Activated T-cell treated with anti-CD3 and anti-CD28 coated beads, Interleukin-2, amount 50 U/mL, for 4 hours (primary cell): ENCODE data around the gene PLD4. TPM values are rescaled to one million over a fixed set of nuclear protein-coding genes. Genes with fewer than 3 reads are reported as not detected.
"Not testable (repeated sequence)": the region's sequence is repeated elsewhere in the genome, so short reads cannot be mapped to it uniquely, and the experiment has no call there.

ENCODE experiments used
- ATAC-seq, 2 donors: fragments of 200-7000 bp; cut with Tn5 transposase; one replicate each; pipeline ENCODE4 v1.10.0; 2021
- DNase-seq: peaks from one replicate; pipeline ENCODE4 v3.0.0-alpha.2; 2020
- H3K27me3 Mint-ChIP-seq: one replicate; pipeline ENCODE4 v1.8.0; 2021; ENCODE audit warnings: low read depth, mixed read lengths
- H3K36me3 Mint-ChIP-seq: one replicate; pipeline ENCODE4 v1.8.0; 2022; ENCODE audit warnings: mixed read lengths; ENCODE audit not compliant: insufficient read depth
- H3K4me1 Mint-ChIP-seq: one replicate; pipeline ENCODE4 v1.8.0; 2021; ENCODE audit warnings: low read depth, mixed read lengths
- H3K4me3 Mint-ChIP-seq: one replicate; pipeline ENCODE4 v1.8.0; 2021; ENCODE audit warnings: mild to moderate bottlenecking, moderate library complexity, mixed read lengths
- H3K9me3 Mint-ChIP-seq: one replicate; pipeline ENCODE4 v1.8.0; 2021; ENCODE audit warnings: mixed read lengths
- total RNA-seq, 3 donors: library from RNA; stranded (reverse); gene quantifications; one replicate each; pipeline ENCODE4 v1.2.1, GENCODE V29; 2021

PLD4 gene
- total RNA-seq, 3 donors from 2014 or later: 0.08 TPM; not detected in 2

DNA sequence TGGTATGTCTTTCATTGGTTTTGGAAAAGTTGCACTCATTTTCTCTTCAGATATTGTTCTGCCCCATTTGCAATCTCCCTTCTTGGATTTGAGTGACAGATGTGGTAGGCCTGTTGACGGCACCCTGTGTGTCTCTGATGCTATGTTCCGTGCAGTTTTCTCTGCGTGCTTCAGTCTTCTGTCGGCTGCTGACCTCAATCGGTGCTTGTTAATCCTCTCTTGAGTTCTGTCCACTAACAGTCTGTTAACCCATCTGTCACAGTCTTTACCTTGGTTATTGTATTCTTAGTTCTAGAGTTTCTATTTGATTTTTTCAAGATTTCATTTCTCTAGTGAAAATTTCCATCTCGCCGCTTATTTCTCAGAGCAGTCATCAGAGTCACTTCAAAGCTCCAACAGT, 20.7 kb upstream of the PLD4 start:
- DNase-seq: no peak
- no peak for ATAC-seq
- Mint-ChIP-seq H3K4me3 (no peak overlapping the region), H3K36me3 (no peaks in the 10 kb centered on the region), H3K9me3 (no peaks in the 10 kb centered on the region), H3K27me3 (peaks cover 25% of the 10 kb centered on the region), H3K4me1 (peaks cover 3% of the 10 kb centered on the region)

DNA sequence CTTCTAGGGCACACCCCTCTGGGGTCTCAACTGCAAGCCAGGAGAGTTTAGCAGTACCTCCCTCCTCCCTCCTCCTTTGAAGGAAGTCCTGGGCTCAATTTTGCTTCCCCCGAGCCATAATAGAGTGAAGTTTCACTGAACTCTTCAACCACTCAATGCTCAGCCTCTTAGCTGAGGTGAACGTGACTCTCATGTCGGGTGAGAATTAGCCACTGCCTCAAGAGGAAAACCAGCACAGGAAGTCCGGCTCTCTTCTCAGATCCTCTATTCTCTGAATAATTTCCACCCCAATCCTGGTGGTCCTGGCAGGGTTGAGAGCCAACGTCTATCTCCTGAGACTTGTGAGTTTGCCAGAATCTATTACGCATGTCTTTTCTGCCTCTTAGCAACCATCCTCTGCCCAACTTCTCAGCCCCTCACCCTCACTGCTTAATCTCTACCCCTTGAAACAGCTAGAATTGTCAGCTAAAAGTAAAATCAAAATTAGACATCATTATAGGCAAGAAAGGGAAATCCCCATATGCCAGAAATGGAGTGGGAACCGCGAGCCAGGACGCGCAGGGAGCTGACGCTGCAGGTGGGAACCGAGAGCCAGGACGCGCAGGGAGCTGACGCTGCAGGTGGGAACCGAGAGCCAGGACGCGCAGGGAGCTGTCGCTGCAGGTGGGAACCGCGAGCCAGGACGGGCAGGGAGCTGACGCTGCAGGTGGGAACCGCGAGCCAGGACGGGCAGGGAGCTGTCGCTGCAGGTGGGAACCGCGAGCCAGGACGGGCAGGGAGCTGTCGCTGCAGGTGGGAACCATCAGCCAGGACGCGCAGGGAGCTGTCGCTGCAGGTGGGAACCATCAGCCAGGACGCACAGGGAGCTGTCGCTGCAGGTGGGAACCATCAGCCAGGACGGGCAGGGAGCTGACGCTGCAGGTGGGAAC, 19.8 kb upstream of the PLD4 start:
- not testable (repeated sequence) for H3K4me3 Mint-ChIP-seq, ATAC-seq, H3K9me3 Mint-ChIP-seq, DNase-seq, H3K36me3 Mint-ChIP-seq, H3K4me1 Mint-ChIP-seq
- H3K27me3 Mint-ChIP-seq: peaks cover 29% of the 10 kb centered on the region

GRCh38 chr14:104905579-104905933, 19.1 kb upstream of the PLD4 start:
- H3K9me3 Mint-ChIP-seq, DNase-seq, H3K4me3 Mint-ChIP-seq, H3K36me3 Mint-ChIP-seq, H3K4me1 Mint-ChIP-seq, ATAC-seq: not testable (repeated sequence)
- H3K27me3 Mint-ChIP-seq: peaks cover 31% of the 10 kb centered on the region

GRCh38 chr14:104908303-104908702, 16.4 kb upstream of the PLD4 start:
- Mint-ChIP-seq H3K4me3 (no peak overlapping the region), H3K4me1 (no peaks in the 10 kb centered on the region), H3K9me3 (peaks cover 9% of the 10 kb centered on the region), H3K36me3 (no peaks in the 10 kb centered on the region), H3K27me3 (peaks cover 40% of the 10 kb centered on the region)
- ATAC-seq: no peak
- no peak for DNase-seq

- Mint-ChIP-seq H3K27me3 (peaks cover 26% of the 10 kb centered on the region), H3K4me1 (no peaks in the 10 kb centered on the region), H3K9me3 (peaks cover 9% of the 10 kb centered on the region), H3K4me3 (no peak overlapping the region), H3K36me3 (no peaks in the 10 kb centered on the region)
- DNase-seq (no peak), ATAC-seq (no peak)
Measured at GRCh38 chr14:104912053-104912452, 12.6 kb upstream of the PLD4 start.

DNA sequence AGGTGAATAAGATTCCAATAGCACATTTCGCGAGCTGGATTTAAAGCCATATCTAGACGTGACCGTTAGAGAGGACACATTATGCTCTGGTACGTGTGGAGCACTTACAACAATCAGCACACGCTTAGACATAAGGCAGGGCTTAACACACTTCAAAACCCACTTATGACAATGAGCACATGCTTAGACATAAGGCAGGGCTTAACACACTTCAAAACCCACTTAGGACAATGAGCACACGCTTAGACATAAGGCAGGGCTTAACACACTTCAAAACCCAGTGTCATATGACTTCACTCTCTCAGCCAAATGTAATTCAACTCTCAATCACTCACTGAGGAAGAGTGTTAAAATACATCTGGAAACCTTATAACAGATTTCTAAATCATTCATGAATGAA, 11.2 kb upstream of the PLD4 start:
- no peak for DNase-seq
- no peak for ATAC-seq
- H3K4me1 Mint-ChIP-seq: no peaks in the 10 kb centered on the region
- H3K36me3 Mint-ChIP-seq: no peaks in the 10 kb centered on the region
- no peak overlapping the region for H3K4me3 Mint-ChIP-seq
- H3K27me3 Mint-ChIP-seq: peaks cover 17% of the 10 kb centered on the region
- H3K9me3 Mint-ChIP-seq: peaks cover 9% of the 10 kb centered on the region

- DNase-seq (no peak), ATAC-seq (no peak)
- no peaks in the 10 kb centered on the region for H3K36me3 Mint-ChIP-seq
- no peak overlapping the region for H3K4me3 Mint-ChIP-seq
- no peaks in the 10 kb centered on the region for H3K4me1 Mint-ChIP-seq
- peaks cover 3% of the 10 kb centered on the region for H3K27me3 Mint-ChIP-seq
- peaks cover 1% of the 10 kb centered on the region for H3K9me3 Mint-ChIP-seq
Measured at GRCh38 chr14:104917116-104917515, 7.6 kb upstream of the PLD4 start.

DNA sequence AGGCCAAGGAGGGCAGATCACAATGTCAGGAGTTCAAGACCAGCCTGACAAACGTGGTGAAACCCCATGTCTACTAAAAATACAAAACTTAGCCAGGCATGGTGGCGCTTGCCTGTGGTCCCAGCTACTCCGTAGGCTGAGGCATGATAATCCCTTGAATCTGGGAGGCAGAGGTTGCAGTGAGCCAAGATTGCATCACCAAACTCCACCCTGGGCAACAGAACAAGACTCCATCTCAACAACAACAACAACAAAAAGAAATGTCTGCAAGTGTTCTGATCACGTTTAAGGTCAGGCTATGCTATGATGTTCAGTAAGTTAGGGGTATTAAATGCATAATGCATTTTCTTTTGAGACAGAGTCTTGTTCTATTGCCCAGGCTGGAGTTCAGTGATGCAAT, 6.7 kb upstream of the PLD4 start:
- Mint-ChIP-seq H3K36me3 (no peaks in the 10 kb centered on the region), H3K9me3 (no peaks in the 10 kb centered on the region), H3K4me3 (no peak overlapping the region), H3K4me1 (no peaks in the 10 kb centered on the region), H3K27me3 (peaks cover 2% of the 10 kb centered on the region)
- DNase-seq (no peak), ATAC-seq (no peak)

GRCh38 chr14:104919152-104919992, 5.3 kb upstream of the PLD4 start:
- H3K27me3 Mint-ChIP-seq, ATAC-seq, H3K4me1 Mint-ChIP-seq: not testable (repeated sequence)

DNA sequence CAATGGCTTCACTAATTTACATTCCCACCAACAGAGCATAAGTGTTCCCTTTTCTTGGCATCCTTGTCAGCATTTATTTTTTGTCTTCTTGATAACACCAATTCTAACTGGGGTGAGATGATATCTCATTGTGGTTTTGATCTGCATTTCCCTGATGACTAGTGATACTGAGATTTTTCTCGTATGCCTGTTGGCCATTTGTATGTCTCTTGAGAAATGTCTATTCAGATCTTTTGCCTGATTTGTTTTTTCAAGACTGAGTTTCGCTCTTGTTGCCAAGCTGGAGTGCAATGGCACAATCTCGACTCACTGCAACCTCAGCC, 4.7 kb upstream of the PLD4 start:
- H3K27me3 Mint-ChIP-seq: peaks cover 2% of the 10 kb centered on the region
- H3K9me3 Mint-ChIP-seq: no peaks in the 10 kb centered on the region
- ATAC-seq (no peak), DNase-seq (no peak)
- H3K4me3 Mint-ChIP-seq: no peak overlapping the region
- H3K36me3 Mint-ChIP-seq: no peaks in the 10 kb centered on the region
- H3K4me1 Mint-ChIP-seq: no peaks in the 10 kb centered on the region

More at GRCh38 chr14:104919152-104919992, 5.3 kb upstream of the PLD4 start:
- DNase-seq, H3K9me3 Mint-ChIP-seq, H3K4me3 Mint-ChIP-seq, H3K36me3 Mint-ChIP-seq: not testable (repeated sequence)

- ATAC-seq: no peak
- Mint-ChIP-seq H3K36me3 (no peaks in the 10 kb centered on the region), H3K4me3 (no peak overlapping the region), H3K4me1 (no peaks in the 10 kb centered on the region), H3K27me3 (peaks cover 1% of the 10 kb centered on the region), H3K9me3 (no peaks in the 10 kb centered on the region)
- no peak for DNase-seq
Measured at GRCh38 chr14:104923640-104924420, 849 bp upstream of the PLD4 start.

GRCh38 chr14:104925214-104925854, 655 bp downstream of the PLD4 start:
- ATAC-seq (no peak), DNase-seq (no peak)
- H3K9me3 Mint-ChIP-seq: no peaks in the 10 kb centered on the region
- no peak overlapping the region for H3K4me3 Mint-ChIP-seq
- H3K27me3 Mint-ChIP-seq: peaks cover 3% of the 10 kb centered on the region
- H3K36me3 Mint-ChIP-seq: no peaks in the 10 kb centered on the region
- H3K4me1 Mint-ChIP-seq: no peaks in the 10 kb centered on the region

- Mint-ChIP-seq H3K36me3 (no peaks in the 10 kb centered on the region), H3K27me3 (peaks cover 3% of the 10 kb centered on the region), H3K4me3 (no peak overlapping the region), H3K4me1 (no peaks in the 10 kb centered on the region), H3K9me3 (no peaks in the 10 kb centered on the region)
- DNase-seq (no peak), ATAC-seq (peak in 1 of 2 donors; percentile 12)
Measured at GRCh38 chr14:104925855-104926609, 1.4 kb downstream of the PLD4 start.
